UCSD-AML1 (cell line): ENCODE data around the gene COX7A2.

Source experiments
- DNase-seq: peaks from one replicate; lab custom pipeline; 2025; ENCODE audit not compliant: unreplicated experiment; lab: John Stamatoyannopoulos, UW

Gene COX7A2

GRCh38 chr6:75201901-75202672 lies 41.5 kb downstream of the COX7A2 start:
- no peak for DNase-seq

GRCh38 chr6:75201021-75201420 lies 42.6 kb downstream of the COX7A2 start:
- no peak for DNase-seq

GRCh38 chr6:75199889-75200288 lies 43.7 kb downstream of the COX7A2 start:
- no peak for DNase-seq

- DNase-seq, result no peak
These were observed 47.4 kb downstream of the COX7A2 start for GRCh38 chr6:75196081-75196687.

GRCh38 chr6:75188221-75188925 lies 55.2 kb downstream of the COX7A2 start:
- no peak for DNase-seq
